Esophagus muscularis mucosa (tissue), 4 donors: ENCODE measurements around the gene DES. TPM values are rescaled to one million over a fixed set of nuclear protein-coding genes. Genes with fewer than 3 reads are reported as not detected.
A peak's percentile ranks its signal among the peaks of the same experiment; 100 is the strongest.

ENCODE experiments used
- DNase-seq: peaks from one replicate; pipeline ENCODE4 v3.0.0-alpha.2; 2017; ENCODE audit errors: extremely low spot score
- H3K27ac ChIP-seq, 4 donors: fragments of 200-600 bp; sonication (generic); replicated peaks in 1 of 4; 1 replicate in 3 of 4; 2 replicates in 1 of 4; pipeline ENCODE4 v1.5.1; 2016 to 2019; ENCODE audit warnings: mild to moderate bottlenecking in 1 of 4
- H3K27me3 ChIP-seq, 4 donors: fragments of 200-600 bp; sonication (generic); one replicate each; pipeline versions ENCODE4 v1.5.1 to v1.6.0; 2016 to 2019
- H3K36me3 ChIP-seq, 4 donors: fragments of 200-600 bp; sonication (generic); one replicate each; pipeline ENCODE4 v1.5.1; 2016 to 2019
- H3K4me1 ChIP-seq, 4 donors: fragments of 200-600 bp; sonication (generic); one replicate each; pipeline ENCODE4 v1.5.1; 2016 to 2019
- H3K4me3 ChIP-seq, 4 donors: fragments of 200-600 bp; sonication (generic); 1 replicate in 2 of 4; 2 replicates in 2 of 4; pipeline ENCODE4 v1.5.1; 2016 to 2019; ENCODE audit warnings: mild to moderate bottlenecking in 4 of 4, moderate library complexity in 1 of 4
- H3K9me3 ChIP-seq, 4 donors: fragments of 200-600 bp; sonication (generic); 1 replicate in 3 of 4; 2 replicates in 1 of 4; pipeline ENCODE4 v1.5.1; 2016 to 2019
- EP300 ChIP-seq: sonication (generic); formaldehyde crosslinking; IDR thresholded peaks from one replicate; pipeline ENCODE4 v1.6.1; 2017; ENCODE audit warnings: antibody characterized with exemption
- POLR2A ChIP-seq: fragments of 450-650 bp; IDR thresholded peaks from one replicate; pipeline ENCODE4 v1.6.1; 2017; ENCODE audit warnings: antibody characterized with exemption, moderate library complexity, mild to moderate bottlenecking, low read depth
- POLR2AphosphoS5 ChIP-seq, 2 donors: sonication (generic); formaldehyde crosslinking; IDR thresholded peaks; one replicate each; pipeline ENCODE4 v1.6.1; 2017; ENCODE audit warnings: antibody characterized with exemption in 2 of 2
- WGBS: methylation state at CpG from one replicate; pipeline ENCODE4 v1.1.5; 2018; 5-methylcytosine and 5-hydroxymethylcytosine counted together
- intact Hi-C: fragments of 100-400 bp; cut with DNase I; formaldehyde crosslinking; loops from one replicate; pipeline ENCODE4 v1.15.1; 2023
- total RNA-seq, 4 donors: library from RNA; depleted of rRNA; stranded (reverse); fragments of >200 nt; gene quantifications; one replicate each; pipeline versions ENCODE4 v1.1.0 to v1.2.1, GENCODE V29; 2016
- TF ChIP-seq, protein P1 (sequence below), 3 experiments: fragments of 200-600 bp in 2 of 3; fragments of 450-650 bp in 1 of 3; sonication (generic) in 2 of 3; IDR thresholded peaks; one replicate each; pipeline ENCODE4 v1.5.1; 2017 to 2019; ENCODE audit warnings: antibody characterized with exemption in 3 of 3, mild to moderate bottlenecking in 2 of 3, moderate library complexity in 1 of 3

The DES gene
- total RNA-seq, 4 donors from 2014 or later = 19,781 to 23,770 (median 22,752) TPM

DNA sequence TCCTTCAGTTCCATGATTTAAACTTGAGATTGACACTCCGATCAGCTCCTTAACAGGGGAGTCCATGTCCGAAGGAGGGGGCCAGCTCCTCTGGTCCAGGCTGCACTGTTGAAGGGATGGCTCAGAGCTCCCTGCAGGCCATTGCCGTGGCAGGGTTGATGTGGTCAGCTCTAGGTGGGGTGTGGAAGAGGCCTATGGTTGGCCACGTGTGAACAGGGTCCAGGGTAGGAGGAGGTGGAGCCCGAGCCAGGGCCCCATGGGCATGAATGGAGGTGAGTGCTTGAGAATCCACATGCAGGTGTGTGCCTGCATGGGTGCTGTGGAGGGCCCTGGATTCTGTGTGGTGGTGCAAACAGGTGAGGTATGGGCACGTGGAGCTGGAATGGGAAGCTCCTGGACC lies 17.5 kb downstream of the DES start:
- Histone ChIP-seq H3K4me1 (peaks cover 18 to 85% (median 80%) of the 10 kb centered on the region in 4 donors), H3K9me3 (no peaks in the 10 kb centered on the region), H3K27me3 (peaks cover 0 to 24% (median 0%) of the 10 kb centered on the region in 4 donors), H3K4me3 (peak overlapping the region; percentile 53 to 63 (median 57)), H3K36me3 (no peaks in the 10 kb centered on the region), H3K27ac (peak overlapping the region; percentile 94 to 99 (median 96))
- DNase-seq = no peak
- WGBS = 91% methylated on average over 6 of the region's 6 CpGs
- TF ChIP-seq POLR2AphosphoS5 (IDR thresholded peaks at IDR 0.05) = no peak
- TF ChIP-seq, protein P1, sequence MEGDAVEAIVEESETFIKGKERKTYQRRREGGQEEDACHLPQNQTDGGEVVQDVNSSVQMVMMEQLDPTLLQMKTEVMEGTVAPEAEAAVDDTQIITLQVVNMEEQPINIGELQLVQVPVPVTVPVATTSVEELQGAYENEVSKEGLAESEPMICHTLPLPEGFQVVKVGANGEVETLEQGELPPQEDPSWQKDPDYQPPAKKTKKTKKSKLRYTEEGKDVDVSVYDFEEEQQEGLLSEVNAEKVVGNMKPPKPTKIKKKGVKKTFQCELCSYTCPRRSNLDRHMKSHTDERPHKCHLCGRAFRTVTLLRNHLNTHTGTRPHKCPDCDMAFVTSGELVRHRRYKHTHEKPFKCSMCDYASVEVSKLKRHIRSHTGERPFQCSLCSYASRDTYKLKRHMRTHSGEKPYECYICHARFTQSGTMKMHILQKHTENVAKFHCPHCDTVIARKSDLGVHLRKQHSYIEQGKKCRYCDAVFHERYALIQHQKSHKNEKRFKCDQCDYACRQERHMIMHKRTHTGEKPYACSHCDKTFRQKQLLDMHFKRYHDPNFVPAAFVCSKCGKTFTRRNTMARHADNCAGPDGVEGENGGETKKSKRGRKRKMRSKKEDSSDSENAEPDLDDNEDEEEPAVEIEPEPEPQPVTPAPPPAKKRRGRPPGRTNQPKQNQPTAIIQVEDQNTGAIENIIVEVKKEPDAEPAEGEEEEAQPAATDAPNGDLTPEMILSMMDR (IDR thresholded peaks at IDR 0.05) = no peak
- TF ChIP-seq EP300 = no peak
- no peak for TF ChIP-seq POLR2A
- intact Hi-C loops = no loop called here

DNA sequence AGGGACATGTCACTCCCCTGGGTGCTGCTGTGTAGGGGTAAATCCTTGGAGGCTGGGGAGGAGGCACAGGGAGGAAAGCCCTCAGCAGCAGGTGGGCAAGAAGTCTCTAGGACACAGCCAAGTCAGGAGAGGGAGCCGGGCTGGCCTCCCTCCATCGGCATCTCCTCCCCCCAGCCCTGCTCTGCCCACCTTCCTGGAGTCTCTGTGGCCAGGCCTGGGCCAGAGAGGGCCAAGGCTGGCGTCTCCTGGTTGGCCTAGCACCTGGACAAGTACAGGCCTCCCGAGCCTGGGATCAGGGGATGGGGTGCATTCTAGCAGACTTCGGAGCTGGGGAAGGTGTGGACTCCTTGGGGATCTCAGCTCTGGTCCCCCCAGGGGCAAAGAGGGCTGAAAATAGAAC lies 18.3 kb downstream of the DES start:
- Histone ChIP-seq H3K9me3 (no peaks in the 10 kb centered on the region), H3K4me1 (peaks cover 26 to 86% (median 81%) of the 10 kb centered on the region in 4 donors), H3K36me3 (no peaks in the 10 kb centered on the region), H3K27me3 (peaks cover 0 to 30% (median 0%) of the 10 kb centered on the region in 4 donors), H3K27ac (peak overlapping the region; percentile 94 to 99 (median 96)), H3K4me3 (peak overlapping the region in 2 of 4 donors; percentile 55 to 59)
- no peak for TF ChIP-seq EP300
- DNase-seq = no peak
- intact Hi-C loops = no loop called here
- 47% methylated on average over 2 of the region's 5 CpGs for WGBS

DNA sequence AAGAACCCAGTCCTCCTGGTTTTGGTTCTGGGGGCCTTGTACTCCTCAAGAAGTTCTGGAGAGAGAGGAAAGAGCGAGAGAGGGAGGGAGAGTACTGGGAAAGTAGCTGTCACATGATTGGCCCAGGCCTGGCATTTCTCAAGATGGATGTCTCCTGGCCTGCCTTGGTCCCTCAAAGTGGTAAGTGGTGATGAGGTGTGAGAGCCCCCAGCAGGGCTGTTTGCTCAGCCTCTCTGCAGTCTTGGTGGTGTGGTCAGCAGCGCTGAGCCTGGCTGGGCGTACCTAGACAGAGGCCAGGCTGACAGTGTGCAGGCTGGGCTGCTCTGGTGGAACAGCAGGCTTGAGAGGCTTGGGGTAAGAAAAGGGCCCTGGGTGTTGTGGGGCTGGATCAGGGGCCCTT lies 19.0 kb downstream of the DES start:
- peaks cover 28 to 92% (median 87%) of the 10 kb centered on the region in 4 donors for H3K4me1 ChIP-seq
- H3K4me3 ChIP-seq = peak overlapping the region in 1 of 4 donors; percentile 55
- WGBS = 64% methylated on average over 3 of the region's 3 CpGs
- intact Hi-C loops = no loop called here
- no peaks in the 10 kb centered on the region for H3K36me3 ChIP-seq
- no peaks in the 10 kb centered on the region for H3K9me3 ChIP-seq
- no peak for DNase-seq
- peak; percentile 62 to 76 for TF ChIP-seq POLR2AphosphoS5 (IDR thresholded peaks at IDR 0.05)
- TF ChIP-seq, protein P1 (IDR thresholded peaks at IDR 0.05) = no peak
- peaks cover 0 to 36% (median 0%) of the 10 kb centered on the region in 4 donors for H3K27me3 ChIP-seq
- H3K27ac ChIP-seq = peak overlapping the region; percentile 94 to 99 (median 96)

DNA sequence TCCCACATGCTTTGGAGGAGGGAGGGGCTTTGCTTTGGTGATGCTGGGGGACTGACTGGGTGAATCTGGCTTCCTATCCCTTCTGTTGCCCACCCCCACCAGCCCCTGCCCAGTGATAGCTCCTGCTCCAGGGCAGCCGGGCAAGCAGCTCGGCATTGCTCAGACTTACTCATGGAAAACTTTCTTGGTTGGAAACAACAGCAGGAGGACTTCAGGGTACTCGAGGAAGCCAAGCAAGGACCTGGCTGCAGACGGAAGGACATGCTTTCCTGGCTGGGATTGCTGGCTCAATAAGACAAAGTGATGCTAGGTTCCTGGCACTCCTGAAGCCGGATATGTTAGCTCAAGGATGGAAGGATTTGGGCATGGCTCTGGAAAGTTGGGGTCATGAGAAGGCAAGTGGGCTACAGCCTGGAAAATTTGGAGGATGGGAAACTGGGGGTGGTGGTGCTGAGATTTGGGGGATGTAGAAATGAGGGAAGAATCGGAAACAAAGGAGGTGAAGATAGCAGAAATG lies 19.6 kb downstream of the DES start:
- no peak for TF ChIP-seq POLR2AphosphoS5 (IDR thresholded peaks at IDR 0.05)
- no peak for TF ChIP-seq EP300
- TF ChIP-seq POLR2A = no peak
- TF ChIP-seq, protein P1 (IDR thresholded peaks at IDR 0.05) = no peak
- peaks cover 34 to 98% (median 92%) of the 10 kb centered on the region in 4 donors for H3K4me1 ChIP-seq
- peak overlapping the region; percentile 94 to 99 (median 96) for H3K27ac ChIP-seq
- H3K27me3 ChIP-seq = peaks cover 0 to 40% (median 0%) of the 10 kb centered on the region in 4 donors
- WGBS = 50% methylated on average over 6 of the region's 6 CpGs
- no peak for DNase-seq
- H3K4me3 ChIP-seq = no peak overlapping the region
- H3K36me3 ChIP-seq = no peaks in the 10 kb centered on the region
- intact Hi-C loops = no loop called here
- H3K9me3 ChIP-seq = no peaks in the 10 kb centered on the region

DNA sequence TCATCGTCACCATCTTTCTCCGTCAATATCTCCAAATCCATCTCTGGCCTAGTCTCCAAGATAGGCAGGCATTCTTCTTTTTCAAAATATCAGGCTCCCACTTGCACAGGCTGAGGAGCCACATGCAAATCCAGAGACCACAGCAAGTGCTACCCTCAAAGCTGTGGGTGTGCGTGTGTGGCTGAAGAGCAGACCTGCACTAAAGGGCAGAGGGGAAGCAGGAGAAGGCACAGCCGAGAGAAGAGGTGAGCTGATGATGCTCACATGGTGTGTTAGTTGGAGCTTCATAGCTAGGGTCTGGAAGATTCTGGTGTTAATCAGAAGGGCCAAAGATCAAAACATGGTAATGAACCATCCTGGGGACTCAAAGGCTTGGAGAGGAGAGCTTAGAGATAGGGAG lies 20.3 kb downstream of the DES start:
- intact Hi-C loops = no loop called here
- no peak for TF ChIP-seq EP300
- no peak for TF ChIP-seq POLR2AphosphoS5 (IDR thresholded peaks at IDR 0.05)
- TF ChIP-seq, protein P1 (IDR thresholded peaks at IDR 0.05) = no peak
- TF ChIP-seq POLR2A = no peak
- H3K27ac ChIP-seq = peak overlapping the region; percentile 94 to 99 (median 96)

More for the DNA sequence above, 20.3 kb downstream of the DES start:
- Histone ChIP-seq H3K4me3 (no peak overlapping the region), H3K9me3 (no peaks in the 10 kb centered on the region), H3K4me1 (peaks cover 38 to 98% (median 92%) of the 10 kb centered on the region in 4 donors), H3K27me3 (peaks cover 0 to 47% (median 0%) of the 10 kb centered on the region in 4 donors), H3K36me3 (no peaks in the 10 kb centered on the region)
- no peak for DNase-seq
- 80% methylated on average over 4 of the region's 4 CpGs for WGBS
